ENCODE results near the gene PICK1.

Gene PICK1

GRCh38 chr22:38056969-38057891, at the start of gene PICK1:
TSS of gene PICK1 (plus strand) at chr22:38057404. CDS start at chr22:38057810, 406 bp downstream.
- DNase-seq = peak; percentile 96

DNA sequence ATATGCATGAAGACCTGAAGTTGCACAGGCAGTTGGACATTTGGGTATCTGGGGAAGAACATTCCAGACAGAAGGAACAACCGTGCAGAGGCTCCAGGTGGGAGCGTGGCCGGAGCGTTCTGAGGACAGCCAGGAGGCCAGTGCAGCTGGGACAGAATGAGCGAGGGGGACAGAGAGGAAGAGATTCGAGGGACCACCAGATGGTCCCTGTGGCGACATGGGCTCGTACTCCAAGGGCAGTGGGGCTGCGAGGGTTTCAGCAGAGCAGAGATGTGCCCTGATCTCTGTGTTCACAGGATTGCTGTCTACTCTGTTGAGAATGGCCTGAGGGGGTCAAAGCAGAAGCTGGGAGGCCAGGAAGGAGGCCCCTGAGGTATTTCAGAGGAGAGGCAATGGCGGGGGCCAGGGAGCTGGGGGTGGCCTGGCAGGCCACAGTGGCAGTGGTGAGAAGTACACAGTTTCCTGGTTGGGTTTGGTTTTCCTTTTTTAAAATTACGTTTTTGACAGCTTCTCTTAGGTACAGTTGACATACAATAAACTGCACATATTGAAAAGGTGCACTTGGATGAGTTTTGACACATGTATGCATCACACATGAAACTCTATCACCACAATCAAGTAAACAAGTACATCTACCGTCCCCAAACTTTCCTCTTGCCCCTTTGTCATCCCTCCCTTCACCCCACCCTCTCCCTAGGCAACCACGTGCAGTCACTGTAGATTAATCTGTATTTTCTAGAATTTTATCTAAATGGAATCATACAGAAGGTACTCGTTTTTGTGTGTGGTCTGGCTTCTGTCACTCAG, 48.0 kb upstream of the PICK1 start:
- no peak for DNase-seq

- DNase-seq = no peak
These were observed 44.6 kb upstream of the PICK1 start for GRCh38 chr22:38012604-38013072.

- no peak for DNase-seq
These were observed 43.1 kb upstream of the PICK1 start for GRCh38 chr22:38014083-38014482.

DNA sequence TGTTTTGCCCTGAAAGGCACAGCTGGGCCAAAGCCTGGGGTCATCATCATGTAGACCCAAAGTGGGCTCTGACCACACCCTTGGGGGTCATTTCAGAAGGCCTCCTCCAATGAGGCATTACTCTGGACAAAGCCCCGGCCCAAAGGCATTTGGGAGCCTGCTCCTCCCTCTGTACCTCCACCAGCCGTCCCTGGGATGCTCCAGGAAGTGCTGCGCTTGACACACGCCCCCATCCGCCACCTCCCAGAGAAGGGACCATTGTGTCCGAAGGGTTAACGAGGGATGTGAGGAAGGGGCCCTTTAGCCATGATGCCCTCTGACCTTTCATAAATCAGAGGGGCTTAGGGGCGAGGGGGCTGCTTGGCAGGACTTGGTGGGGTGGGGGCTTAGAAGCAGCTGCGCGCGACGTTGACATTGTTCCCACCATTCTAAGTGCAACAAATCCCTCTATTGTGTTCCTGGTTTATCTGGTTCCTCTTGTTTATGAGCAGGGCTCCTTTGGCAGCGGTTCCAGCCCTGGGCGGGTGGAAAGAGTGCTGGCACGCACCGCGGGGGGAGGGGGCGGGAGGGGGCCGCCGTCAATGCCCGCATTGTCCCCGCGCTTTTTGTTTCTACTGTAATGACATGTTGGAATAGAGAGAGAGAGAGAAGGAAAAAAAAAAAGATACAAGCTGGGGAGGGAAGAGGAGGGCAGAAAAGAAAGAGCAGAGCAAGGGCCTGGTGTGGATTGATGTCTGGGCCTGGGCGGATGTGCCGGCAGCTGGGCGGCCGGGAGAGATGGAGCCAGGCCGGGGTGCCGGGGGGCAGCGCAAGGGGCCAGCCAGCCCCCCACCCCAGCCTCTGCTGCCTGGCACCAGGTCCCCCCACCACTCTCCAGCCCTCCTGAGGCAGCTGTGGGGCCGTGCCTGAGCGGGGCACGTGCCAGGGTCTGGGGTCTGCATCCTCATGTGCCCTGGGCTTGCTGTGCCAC, 40.7 kb upstream of the PICK1 start:
- DNase-seq = no peak

- DNase-seq = no peak
These were observed 39.8 kb upstream of the PICK1 start for GRCh38 chr22:38017272-38017920.

GRCh38 chr22:38017939-38018885, 39.0 kb upstream of the PICK1 start:
- DNase-seq = no peak

DNA sequence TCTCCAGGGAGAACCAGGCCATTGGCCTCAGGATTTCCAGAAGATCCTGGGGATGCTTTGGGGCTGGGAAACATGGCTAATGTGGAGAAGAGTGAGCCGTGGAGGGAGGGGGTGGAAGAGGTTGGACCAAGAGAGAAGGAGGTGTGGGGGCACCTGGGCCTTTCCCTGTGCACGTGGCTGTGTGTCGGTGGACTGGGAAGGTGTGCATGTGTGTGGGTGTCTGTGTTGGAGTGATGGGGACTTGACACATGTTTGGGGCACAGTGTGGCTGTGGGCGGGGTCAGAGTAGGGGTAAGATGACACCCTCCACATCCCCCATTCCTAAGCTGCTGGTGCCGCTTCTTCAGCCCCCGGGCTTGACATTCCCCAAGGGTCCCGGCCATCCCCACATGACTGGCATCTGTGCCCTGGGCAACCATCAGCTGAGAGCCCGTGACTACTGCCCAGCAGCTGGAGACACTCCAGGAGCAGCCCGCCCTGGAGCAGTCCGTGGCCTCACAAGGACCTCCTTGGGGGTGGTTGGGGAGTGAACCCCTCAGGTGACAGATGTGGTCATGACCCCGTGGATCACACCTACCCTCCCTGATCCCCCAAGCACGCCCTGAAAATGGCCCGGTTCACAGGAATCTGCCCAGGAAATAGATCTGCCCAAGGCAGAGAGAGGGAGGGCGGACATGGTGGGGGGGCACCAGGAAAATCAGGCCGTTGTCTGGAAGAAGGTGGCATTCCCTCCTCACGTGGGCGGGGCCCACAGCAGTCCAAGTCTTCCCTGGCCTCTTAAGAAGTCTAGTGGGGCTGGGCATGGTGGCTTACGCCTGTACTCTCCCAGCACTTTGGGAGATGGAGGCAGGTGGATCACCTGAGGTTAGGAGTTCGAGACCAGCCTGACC, 38.0 kb upstream of the PICK1 start:
- no peak for DNase-seq

GRCh38 chr22:38021206-38021605, 36.0 kb upstream of the PICK1 start:
- DNase-seq = no peak

DNA sequence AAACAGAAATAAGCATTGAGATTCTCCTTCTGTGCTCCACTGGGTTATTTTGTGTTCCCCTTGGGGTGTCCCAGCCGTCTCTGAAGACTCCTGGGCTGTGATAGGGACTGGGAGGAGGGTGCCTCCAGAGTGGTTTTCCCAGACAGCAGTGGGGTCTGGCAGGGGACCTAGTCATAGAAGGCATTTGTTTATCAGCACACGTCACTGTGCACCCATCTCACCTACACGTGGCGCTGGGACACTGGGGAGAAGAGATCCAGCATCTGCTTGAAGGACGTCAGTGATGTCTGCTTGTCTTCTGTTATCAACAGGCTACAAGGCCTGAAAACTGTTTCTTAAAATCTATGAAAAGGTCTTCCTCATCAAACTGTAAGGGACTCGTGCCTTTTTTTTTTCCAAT, 34.2 kb upstream of the PICK1 start:
- no peak for DNase-seq

- DNase-seq = no peak
These were observed 31.7 kb upstream of the PICK1 start for GRCh38 chr22:38025514-38025913.

GRCh38 chr22:38026130-38027111, 30.8 kb upstream of the PICK1 start:
- DNase-seq = no peak

DNA sequence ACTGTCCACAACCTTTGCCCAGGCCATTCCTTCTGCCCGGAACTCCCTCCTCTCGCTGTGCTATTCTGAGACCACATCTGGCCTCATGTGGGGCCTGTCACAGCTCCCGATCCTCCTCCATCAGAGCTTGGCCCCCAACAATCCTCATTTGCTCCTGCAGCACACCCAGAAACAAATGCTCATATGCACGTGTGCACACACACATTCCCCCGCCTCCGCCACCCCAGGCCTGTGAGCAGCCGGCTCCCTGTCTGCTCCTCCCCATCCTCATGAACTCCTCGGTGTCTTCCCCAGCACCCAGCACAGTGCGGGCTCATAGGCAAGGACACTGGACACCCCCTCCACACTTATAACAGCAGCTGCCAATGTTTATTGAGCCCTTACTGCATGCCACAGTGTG, 29.7 kb upstream of the PICK1 start:
- DNase-seq = no peak

GRCh38 chr22:38028344-38029130, 28.7 kb upstream of the PICK1 start:
- no peak for DNase-seq

- no peak for DNase-seq
These were observed 27.8 kb upstream of the PICK1 start for GRCh38 chr22:38029370-38029769.

- DNase-seq = no peak
These were observed 27.3 kb upstream of the PICK1 start for GRCh38 chr22:38029901-38030300.

DNA sequence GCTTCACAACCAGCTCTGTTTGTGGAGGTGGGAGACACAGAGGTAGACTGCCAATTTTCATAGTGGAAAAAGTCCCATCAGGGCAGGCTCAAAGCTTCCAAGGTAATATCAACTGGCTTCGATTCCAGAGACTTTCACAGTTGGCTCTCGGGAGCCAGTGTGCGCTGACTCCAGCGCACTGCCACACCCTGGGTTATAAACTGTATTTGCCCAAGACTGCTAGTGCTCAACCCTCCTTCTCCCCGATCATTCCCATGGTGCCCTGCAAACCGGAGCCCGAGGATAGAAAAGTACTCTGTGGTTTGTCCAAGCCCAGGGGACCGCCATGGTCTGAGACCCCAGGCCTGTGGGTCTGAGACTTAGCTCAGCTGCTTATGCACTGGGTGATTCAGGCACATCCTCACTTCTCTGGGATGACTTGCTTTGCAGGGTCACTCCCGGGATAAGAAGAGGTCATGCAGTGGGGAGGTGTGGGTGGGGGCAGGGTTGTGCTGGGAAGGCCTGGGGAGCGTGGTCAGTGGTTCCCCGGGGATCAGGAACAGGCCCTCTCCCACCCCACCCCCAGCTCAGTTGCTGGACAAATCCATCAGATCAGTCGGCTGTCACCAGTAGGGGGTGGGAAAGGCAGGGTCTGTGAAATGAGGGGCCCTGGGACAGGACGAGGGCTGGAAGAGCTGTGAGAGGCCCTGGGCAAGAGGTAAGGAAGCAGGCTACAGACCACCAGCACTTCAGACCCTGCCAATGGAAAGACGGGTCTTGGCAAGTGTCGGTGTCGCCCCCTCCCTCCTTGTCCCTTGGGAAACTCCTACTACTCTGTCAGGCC, 26.7 kb upstream of the PICK1 start:
- no peak for DNase-seq

All from COR-L47 (cell line).